Measurements from ENCODE around the gene SPATA31C1.
"Not testable (repeated sequence)": the region's sequence is repeated elsewhere in the genome, so short reads cannot be mapped to it uniquely, and the experiment has no call there.

Gene SPATA31C1

DNA sequence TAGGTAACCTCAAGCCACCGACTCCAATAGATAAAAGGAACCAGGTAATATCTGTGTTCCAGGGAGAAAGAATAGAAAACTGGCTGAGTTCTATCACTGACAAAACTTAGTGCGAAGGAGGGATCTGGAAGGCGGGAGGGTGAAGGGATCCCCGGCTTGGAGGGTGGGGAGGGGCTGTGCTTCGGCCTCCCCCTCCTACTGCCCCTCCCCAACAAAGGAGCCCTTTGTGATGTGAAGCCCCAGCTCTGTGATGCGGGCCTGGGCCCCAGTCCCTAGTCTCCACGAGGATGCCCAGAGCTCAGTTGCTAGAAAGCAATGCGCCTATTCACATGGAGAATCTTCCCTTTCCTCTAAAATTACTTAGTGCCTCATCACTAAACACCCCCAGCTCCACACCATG is at the start of gene SPATA31C1:
Gene SPATA31C1, plus strand, starts transcription at position 301 of the 400 bp plus-strand sequence.
- DNase-seq: not testable (repeated sequence)

DNA sequence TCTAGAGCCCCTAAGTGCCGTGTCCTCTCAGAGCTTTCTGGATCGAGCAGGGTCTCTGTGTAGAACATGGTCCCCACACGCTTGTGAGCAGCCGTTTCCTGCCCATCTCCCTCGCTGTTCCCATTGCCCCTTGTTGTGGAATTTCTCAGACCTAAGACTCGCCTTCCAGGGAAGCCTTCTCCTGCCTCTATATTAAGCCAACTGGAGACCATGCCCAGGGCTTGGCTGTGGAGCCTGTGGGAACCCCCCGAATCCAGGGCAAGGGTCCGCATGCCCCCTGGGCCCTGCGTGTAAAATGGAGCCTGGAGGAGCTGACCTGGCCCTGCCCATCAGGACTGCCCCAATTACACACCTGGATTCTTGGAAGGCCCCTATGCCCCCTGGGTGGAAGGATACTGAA is 49.6 kb upstream of the SPATA31C1 start:
- no peak for DNase-seq

DNA sequence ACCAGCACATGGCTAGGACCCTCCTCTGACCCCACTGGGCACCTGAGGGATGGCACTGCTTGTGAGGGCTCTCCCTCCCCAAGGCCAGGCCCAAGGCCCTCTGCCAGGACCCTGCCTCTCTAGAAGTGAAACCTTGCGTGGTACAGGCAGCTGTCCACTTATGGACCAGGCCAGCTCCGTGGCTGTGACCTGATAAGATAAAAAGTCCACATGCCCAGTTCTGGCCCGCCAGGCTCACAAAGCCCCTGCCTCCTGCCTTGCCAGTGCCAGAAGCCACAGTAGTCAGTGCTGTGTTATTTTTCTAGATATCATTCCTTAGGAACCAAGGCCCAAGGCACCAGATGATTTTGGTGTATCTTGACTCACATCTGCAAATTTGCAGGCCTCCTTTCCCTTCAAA is 49.1 kb upstream of the SPATA31C1 start:
- DNase-seq: no peak

DNA sequence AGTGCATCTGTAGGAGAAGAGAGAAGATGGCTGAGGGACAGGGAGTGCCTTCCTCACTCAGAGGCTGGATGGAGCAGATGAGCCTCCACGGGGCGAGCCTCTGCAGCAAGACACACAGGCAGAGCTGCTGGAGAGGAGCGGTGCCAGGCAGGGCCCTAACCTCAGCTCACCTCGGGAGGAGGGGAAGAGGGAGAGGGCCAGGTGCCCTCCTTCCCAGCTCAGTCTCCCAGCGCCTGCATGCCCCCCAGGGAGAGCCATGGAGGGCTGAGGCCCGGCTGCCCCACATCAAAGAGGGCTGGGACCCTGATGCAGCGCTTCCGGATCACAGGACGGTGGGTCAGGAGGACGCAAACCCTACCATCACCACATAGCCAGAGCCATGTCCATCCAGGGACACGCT is 48.7 kb upstream of the SPATA31C1 start:
- DNase-seq: no peak

DNA sequence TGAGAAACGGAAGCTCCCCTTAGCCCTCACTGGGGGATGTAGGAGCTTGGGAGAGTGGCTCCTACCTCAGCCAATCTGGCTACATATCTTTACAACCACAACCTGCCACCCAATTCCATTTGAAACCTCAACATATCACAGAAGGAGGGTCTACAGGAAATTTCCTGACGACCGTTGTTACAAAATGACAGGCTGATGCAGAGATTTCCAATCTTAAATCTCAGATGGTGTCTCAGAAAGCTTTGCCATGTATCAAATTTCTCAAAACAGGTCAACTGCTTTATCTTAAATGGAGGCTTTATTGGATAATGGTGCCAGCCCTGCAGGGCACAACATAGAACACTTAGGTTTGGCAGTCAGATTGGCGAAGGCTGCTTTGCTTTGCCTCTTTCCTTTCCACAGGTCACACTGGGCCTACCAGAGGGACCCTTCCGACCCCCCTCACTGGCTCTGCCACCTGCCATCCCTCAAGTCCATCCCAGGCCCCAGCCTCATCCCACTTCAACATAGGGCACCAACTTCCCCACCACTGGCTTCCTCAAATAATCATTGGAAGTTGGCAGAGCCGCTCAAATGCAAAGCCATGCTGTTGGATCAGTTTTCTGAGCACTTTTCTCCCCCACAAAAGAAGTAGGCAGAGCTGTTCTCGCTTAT is 46.2 kb upstream of the SPATA31C1 start:
- DNase-seq: no peak

DNA sequence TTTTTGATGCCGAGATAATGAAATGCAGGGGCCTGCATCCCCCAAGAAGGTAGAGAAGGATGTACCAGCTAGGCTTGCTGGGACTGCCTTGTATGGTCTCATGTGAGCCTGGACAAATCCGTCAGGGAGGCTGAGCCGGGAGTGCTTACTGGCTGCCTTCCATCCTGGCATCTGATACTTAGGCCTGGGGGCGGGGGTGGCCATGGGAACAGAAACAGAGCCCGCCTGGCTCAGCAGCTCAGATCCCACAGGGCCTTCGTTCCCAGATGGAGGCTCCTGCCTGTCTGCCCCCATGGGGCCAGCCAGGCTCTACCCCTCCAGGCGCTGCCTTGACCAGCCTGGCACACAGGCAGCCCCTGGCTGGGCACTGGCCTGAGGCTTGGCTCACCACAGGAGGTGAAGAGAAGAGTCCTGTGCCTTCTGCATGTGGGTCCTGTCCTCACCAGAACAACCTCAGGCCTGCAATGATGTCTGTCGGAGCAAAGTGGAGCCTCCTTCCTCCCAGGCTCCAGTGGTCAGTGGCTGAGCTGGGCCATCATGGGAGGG is 45.6 kb upstream of the SPATA31C1 start:
- no peak for DNase-seq

DNA sequence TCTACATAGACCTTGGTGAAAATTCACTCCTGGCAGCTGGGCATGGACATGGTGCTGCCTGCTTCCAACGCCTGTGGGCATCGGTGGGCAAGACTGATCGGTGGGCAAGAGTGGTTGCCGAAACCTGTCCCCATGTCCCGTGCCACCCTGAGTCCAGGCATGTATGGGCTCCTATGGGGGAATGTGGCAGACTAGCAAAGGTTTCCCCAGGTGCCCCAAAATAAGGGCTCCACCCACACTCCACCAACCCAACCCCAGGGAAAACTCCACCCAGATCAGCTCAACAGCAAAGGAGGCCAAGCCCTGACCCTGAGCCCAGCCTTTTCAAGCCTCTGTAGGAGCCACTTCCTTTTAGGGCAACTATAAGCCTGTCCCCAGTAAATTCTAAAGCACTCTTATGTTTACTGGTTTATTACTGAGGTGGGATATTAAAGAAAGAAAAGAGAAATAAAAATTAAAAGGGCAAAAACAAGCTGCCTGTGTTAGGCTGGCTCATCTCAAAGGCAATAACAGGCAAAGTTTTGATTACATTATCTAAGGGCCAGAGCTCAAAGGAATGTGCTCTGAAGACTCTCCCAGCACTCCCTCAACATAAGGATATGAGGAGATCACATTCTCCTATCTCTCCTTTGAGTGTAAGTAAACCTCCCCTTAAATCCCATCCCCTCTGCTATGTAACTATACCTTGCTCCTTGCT is 44.0 kb upstream of the SPATA31C1 start:
- DNase-seq: no peak

DNA sequence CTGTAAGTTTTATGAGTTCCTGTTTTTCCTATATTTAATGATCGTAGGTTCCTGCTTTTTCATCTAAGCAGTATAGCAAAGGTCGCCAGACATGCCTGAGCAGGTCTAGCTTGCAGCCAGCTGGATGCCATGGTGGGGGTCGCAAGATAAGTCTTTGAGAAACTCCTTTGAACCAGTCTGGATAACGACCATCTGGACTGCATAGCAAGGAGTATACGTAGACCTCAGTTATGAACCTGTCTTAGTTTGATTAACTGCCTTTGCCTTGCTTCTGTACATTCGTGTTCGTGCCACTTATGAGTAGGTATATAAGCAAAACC is 43.5 kb upstream of the SPATA31C1 start:
- DNase-seq: no peak

DNA sequence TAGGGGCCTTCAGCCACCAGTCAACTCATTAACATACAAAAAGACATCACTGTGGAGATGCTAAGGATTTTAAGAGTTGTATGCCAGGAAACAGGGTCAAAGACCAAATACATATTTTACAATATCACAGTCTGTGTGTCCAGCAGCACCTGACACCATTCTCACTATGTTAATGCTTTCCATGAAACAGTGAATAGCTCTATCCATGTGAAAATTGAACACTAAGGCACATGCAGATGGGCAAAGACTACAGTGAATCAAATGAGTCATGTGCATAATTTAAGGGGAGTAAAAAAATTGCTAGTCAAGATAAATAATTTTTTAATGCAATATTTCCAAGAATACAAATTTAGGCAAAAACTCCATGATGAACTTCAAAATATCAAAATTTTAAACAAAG is 42.7 kb upstream of the SPATA31C1 start:
- no peak for DNase-seq

DNA sequence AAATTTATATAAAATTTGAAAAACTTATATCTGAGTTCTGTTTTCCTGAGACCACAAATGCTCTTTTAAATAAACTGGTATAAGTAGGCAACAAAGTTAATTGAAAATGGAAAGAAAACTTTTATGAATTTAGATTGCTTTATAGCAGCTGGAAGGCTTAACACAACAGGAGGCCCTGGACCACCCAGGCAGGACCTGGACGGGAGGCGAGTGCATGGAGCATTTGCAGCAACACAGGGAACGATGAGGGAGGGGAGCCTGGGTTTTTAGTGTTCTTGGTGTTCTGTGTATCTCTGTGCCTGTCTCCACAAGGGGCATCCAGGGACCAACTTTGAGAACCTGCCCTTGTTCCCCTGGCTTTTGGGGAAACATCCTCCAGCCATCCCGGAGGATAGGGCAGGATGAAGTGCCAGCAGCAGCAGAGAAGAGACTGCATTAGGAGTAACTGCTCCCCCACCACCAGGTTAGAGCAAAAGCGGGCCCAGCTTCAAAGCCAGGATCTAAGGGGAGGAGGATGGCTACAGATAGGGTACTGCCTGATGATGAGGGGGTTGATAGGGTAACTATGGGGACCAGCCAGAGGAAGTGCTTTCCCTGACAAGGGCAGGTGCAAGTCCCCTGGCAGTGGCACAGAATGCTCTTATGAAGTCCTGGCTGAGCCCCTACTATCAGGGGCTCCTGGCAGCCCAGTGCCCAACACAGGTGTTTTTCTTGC is 41.8 kb upstream of the SPATA31C1 start:
- DNase-seq: no peak

DNA sequence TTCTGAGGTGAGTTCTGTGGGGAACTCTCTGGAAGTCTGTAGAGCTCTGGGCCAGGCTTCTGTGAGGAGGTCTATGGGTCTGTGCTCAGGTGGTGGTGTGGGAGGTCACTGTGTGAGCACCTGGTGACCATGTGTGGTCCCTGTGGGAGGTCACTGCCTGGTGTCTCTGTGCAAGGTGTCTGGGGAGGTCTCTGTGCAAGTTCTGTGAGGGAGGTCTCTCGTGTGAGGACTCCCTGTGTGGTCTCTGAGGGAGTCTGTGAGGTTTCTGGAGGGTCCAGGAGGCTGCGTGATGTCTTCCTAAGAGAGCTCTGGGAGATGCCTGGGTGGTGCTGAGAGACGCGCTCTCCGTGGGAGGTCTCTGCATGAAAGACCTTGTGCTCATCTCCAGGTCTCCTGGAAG is 41.1 kb upstream of the SPATA31C1 start:
- no peak for DNase-seq

DNA sequence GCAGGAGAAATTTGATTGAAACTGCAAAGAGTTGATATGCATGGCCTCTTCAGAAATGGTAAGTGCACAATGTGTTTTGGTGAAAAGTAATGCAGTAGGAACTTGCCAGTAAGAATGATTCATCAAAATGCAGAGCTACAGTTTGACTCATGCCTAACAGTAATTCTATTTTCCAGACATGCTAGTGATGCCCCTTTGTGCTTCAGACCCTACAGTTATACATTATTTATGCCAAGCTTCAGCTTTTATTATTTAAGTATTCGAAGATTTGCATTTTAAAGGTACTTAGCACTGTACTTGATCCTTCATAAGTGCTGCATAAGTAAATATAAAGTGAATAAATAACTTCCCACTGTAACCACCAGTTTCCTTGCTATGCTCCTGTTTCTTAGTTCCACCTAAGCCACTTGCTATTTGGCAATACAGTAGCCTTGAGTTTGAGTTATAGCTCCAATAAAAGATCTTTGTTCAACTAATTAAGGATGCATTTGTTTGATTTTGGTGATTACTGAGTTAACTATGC is 38.7 kb upstream of the SPATA31C1 start:
- no peak for DNase-seq

DNA sequence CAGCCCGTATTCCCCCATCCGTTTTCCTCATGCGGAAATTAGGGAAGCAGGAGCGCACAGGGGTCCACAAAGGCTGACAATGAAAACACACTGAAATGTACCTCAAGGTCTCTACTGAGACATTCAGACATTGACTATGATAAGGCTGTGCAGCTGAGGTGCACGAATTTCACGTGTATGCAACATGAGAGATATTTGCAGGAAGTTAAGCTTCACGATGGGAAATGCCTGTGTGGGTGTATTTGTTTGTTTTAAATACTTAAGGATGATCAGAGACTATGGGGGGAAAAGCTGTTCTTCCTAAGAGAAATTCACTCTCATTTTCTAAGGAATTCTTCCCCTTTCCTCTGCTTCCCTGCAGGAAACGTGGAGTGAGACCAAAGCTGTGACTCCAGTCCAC is 37.6 kb upstream of the SPATA31C1 start:
- DNase-seq: no peak

DNA sequence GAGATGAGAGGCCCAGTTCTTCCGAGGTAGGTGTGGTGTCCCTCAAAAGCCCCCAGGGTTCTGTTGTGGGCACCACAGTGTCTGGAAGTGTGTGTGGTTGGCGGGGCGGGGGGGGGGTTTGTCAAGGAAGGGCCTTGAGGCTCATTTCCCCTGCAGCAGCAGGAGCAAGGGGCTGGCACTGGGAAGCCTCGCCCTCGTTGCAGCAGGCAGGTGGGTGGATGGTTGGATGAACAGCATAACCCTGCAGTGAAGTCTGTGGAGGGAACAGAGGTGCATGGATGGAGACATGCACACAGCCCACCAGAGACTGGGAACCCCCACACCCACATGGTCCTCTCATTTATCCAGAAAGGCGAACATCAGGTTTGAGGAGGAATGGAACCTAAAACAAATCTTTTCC is 37.1 kb upstream of the SPATA31C1 start:
- DNase-seq: no peak

DNA sequence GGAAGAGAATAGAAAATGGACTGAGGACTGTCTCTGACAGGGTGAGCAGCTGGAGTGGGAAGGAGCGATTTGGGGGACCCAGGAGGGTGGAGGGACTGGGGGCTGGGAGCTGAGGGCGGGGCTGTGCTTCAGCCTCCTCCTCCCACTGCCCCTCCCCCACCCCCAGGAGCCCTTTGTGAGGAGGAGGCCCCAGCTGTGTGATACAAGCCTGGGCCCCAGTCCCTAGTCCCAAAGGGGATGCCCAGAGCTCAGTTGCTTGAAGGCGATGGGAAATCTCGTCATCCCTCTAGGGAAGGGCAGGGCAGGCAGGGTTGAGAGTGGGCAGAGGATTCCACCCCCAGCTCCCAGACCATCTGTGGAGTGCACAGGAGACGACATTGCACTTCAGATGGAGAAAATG is 35.1 kb upstream of the SPATA31C1 start, which contains the start of gene SPATA31E1:
Gene SPATA31E1, plus strand, starts transcription at position 251 of the 400 bp plus-strand sequence. Its CDS starts 15 bp downstream, at position 266.
- no peak for DNase-seq

DNA sequence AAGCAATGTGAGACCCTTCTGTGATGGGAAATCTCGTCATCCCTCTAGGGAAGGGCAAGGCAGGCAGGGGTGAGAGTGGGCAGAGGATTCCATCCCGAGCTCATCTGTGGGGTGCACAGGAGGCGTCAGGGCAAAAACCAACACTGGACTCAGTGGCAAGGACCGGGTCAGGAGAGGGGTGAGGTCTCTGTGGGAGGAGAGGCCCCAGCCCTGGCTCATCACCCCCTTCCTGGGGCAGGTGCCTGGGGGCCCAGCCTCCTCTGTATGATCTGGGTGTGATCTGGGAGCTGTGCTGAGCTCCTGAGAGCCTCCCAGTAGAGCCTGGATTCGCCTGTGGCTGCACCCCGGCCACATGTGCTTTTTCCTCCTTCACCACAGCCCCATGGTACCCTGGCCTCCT is 34.5 kb upstream of the SPATA31C1 start:
- DNase-seq: no peak

DNA sequence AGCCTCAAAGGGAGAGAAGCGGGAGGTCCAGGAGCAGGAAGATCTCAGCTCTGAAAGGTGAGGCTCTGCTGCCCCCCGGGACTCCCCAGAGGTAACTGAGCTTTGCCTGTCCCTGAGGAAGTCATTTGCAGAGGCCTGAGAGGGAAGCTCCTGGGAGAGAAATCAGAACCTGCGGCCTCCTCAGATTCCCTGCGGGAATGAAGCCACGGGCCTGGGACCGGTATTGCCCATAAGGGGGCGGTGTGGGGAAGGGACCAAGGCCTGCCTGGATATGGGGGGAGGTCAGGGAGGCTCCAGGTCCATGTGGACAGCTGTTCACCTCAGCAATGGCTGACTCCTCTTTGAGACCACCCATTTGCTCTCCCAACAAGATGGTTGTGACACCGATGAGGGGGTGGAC is 33.8 kb upstream of the SPATA31C1 start:
- no peak for DNase-seq

DNA sequence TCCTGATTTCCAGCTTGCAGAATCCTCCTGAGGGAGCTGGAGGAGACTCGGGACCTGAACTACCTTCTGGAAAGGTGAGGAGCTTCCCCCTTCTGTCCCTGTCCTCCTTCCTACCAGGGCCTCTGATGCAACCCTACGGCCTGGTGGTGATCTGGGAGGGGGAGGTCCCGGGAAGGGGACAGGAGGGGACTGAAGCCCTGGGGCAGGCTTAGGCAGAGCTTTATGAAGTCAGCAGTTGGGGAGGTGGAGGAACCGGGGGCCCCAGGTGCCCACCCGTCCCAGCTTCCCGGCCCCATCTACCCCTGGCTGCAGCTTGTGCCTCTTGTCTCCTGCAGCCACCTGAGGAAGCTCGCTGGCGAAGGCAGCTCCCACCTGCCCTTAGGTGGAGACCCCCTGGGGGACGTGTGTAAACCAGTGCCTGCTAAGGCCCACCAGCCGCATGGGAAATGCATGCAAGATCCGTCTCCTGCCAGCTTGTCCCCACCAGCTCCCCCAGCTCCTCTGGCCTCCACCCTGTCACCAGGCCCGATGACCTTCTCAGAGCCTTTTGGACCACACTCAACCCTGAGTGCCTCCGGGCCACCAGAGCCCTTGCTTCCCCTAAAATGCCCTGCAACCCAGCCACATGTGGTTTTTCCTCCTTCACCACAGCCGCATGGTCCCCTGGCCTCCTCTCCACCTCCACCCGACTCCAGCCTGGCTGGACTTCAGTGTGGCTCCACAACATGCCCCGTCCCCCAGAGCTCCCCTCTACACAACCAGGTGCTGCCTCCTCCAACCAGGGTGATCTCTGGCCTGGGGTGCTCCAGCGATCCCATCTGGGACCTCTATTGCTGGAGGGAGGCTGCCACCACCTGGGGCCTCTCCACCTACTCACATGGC is 32.9 kb upstream of the SPATA31C1 start:
- no peak for DNase-seq

DNA sequence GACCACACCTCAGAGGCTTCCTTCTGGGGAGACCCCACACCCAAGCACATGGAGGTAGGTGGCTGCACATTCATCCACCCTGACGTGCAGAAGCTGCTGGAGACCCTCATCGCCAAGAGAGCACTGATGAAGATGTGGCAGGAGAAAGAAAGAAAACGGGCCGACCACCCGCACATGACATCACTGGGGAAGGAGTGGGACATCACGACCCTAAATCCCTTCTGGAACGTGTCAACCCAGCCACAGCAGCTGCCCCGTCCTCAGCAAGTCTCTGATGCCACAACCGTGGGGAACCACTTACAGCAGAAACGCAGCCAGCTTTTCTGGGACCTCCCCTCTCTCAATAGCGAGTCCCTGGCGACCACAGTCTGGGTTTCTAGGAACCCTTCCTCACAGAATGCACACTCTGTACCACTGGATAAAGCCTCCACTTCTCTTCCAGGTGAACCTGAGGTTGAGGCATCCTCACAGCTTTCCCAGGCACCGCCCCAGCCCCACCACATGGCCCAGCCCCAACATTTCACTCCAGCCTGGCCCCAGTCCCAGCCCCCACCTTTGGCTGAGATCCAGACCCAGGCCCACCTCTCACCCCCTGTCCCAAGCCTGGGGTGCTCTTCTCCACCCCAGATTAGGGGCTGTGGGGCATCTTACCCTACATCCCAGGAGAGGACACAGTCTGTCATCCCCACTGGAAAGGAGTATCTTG is 32.1 kb upstream of the SPATA31C1 start:
- no peak for DNase-seq

DNA sequence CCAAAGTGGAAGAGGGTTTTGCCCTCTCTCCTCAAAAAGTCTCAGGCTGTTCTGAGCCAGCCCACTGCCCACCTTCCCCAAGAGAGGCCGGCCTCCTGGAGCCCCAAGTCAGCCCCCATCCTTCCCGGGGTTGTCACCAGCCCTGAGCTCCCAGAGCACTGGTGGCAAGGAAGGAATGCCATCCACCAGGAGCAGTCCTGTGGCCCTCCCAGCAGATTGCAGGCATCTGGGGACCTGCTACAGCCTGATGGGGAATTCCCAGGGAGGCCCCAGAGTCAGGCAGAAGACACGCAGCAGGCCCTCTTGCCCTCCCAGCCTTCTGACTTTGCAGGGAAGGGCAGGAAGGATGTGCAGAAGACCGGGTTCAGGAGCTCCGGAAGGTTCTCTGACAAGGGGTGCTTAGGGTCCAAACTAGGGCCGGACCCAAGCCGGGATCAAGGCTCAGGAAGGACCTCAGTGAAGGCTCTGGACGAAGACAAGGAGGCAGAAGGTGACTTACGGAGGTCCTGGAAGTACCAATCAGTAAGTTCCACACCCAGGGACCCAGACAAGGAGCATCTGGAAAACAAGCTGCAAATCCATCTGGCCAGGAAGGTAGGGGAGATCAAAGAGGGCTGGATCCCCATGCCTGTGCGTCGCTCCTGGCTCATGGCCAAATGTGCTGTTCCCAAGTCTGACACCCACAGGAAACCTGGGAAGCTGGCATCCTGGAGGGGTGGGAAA is 31.4 kb upstream of the SPATA31C1 start:
- no peak for DNase-seq

DNA sequence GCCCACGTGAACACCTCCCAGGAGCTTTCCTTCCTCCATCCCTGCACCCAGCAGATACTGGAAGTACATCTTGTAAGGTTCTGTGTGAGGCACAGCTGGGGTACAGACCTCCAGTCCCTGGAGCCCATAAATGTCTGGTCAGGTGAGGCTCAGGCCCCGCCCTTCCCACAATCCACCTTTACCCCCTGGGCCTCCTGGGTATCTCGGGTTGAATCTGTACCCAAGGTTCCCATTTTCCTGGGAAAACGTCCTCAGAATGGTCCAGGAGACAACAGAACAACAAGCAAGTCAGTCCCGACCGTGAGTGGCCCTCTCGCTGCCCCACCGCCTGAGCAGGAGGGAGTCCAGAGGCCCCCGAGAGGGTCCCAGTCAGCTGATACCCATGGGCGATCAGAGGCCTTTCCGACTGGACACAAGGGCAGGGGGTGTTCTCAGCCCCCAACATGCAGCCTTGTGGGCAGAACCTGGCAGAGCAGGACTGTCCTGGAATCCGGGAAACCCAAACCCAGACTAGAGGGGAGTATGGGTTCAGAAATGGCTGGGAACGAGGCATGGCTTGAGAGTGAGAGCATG is 30.7 kb upstream of the SPATA31C1 start:
- DNase-seq: no peak

Measured in stimulated activated CD4-positive, alpha-beta T cell treated with anti-CD3 and anti-CD28 coated beads, Interleukin-2, amount 100 ng/mL, for 48 hours (primary cell).